ENCODE results near the gene FHL5.
"Not testable (repeated sequence)": the region's sequence is repeated elsewhere in the genome, so short reads cannot be mapped to it uniquely, and the experiment has no call there.

The FHL5 gene

GRCh38 chr6:96562886-96563285, at the start of gene FHL5:
Gene FHL5, plus strand, starts transcription at chr6:96563128. Its CDS starts 40,486 bp downstream, at chr6:96603614.
- DNase-seq = no peak

GRCh38 chr6:96520171-96521115, 42.5 kb upstream of the FHL5 start:
- DNase-seq = no peak

- DNase-seq = no peak
Measured at GRCh38 chr6:96521306-96521643, 41.7 kb upstream of the FHL5 start.

GRCh38 chr6:96521644-96522464, 41.1 kb upstream of the FHL5 start, which contains the start of gene UFL1:
Gene UFL1, plus strand, starts transcription at chr6:96521806. Its CDS starts 68 bp downstream, at chr6:96521874.
- peak; percentile 94 for DNase-seq

GRCh38 chr6:96522465-96523009, 40.4 kb upstream of the FHL5 start:
- DNase-seq = no peak

- no peak for DNase-seq
Measured at GRCh38 chr6:96528193-96528592, 34.7 kb upstream of the FHL5 start.

- no peak for DNase-seq
Measured at GRCh38 chr6:96532399-96532798, 30.5 kb upstream of the FHL5 start.

- no peak for DNase-seq
Measured at GRCh38 chr6:96537726-96538125, 25.2 kb upstream of the FHL5 start.

GRCh38 chr6:96542702-96543101, 20.2 kb upstream of the FHL5 start:
- no peak for DNase-seq

GRCh38 chr6:96545882-96546281, 17.0 kb upstream of the FHL5 start:
- no peak for DNase-seq

- DNase-seq = no peak
Measured at GRCh38 chr6:96547654-96548053, 15.3 kb upstream of the FHL5 start.

- no peak for DNase-seq
Measured at GRCh38 chr6:96554558-96554957, 8.4 kb upstream of the FHL5 start.

GRCh38 chr6:96559740-96560139, 3.2 kb upstream of the FHL5 start:
- DNase-seq = not testable (repeated sequence)

- no peak for DNase-seq
Measured at GRCh38 chr6:96563853-96564252, 925 bp downstream of the FHL5 start.

GRCh38 chr6:96570053-96570452, 7.1 kb downstream of the FHL5 start:
- DNase-seq = no peak

GRCh38 chr6:96571551-96571950, 8.6 kb downstream of the FHL5 start:
- DNase-seq = no peak

- no peak for DNase-seq
Measured at GRCh38 chr6:96575359-96575758, 12.4 kb downstream of the FHL5 start.

- no peak for DNase-seq
Measured at GRCh38 chr6:96576221-96576620, 13.3 kb downstream of the FHL5 start.

- no peak for DNase-seq
Measured at GRCh38 chr6:96582021-96582420, 19.1 kb downstream of the FHL5 start.

- DNase-seq = no peak
Measured at GRCh38 chr6:96582436-96582835, 19.5 kb downstream of the FHL5 start.

GRCh38 chr6:96604420-96604819, 41.5 kb downstream of the FHL5 start:
- DNase-seq = no peak

- DNase-seq = no peak
Measured at GRCh38 chr6:96608074-96608473, 45.1 kb downstream of the FHL5 start.

- DNase-seq = no peak
Measured at GRCh38 chr6:96610019-96610418, 47.1 kb downstream of the FHL5 start.

All from CD4-positive, alpha-beta T cell treated with Interferon gamma for 1 hour (primary cell).